Left hindlimb (tissue), 1 donor: Measurements from ENCODE around the gene ATP2A3.

ENCODE experiments used
- DNase-seq: peaks from one replicate; pipeline ENCODE4 v3.0.0-alpha.2; 2018

ATP2A3 gene

DNA sequence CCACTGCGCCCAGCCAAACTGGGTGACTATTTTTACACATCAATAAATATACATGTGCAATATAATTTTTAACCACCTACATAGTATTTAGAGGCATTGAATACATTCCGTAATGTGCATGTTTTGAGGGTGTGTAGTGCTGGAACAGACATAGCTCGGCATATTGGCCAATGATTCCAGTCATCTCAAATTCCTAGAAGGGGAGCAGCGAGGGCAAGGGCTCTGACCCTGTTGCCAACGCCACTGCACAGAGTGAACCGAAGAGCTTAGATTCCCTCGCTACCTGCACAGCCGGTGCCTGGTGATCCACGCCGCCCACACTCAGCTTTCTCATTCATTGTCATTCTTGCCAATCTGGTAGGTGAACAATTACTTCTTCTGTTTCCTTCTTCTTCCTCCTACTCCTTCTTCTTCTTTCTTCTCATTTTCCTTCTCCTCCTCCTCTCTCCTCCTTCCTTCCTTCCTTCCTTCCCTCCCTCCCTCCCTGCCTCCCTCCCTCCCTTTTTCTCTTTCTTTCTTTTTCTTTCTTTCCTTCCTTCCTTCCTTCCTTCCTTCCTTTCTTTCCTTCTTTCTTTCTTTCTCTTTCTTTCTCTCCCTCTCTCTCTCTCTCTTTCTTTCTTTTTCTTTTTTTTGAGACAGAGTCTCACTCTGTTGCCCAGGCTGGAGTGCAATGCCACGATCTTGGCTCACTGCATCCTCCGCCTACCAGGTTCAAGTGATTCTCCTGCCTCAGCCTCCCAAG is 26.3 kb upstream of the ATP2A3 start:
- no peak for DNase-seq

DNA sequence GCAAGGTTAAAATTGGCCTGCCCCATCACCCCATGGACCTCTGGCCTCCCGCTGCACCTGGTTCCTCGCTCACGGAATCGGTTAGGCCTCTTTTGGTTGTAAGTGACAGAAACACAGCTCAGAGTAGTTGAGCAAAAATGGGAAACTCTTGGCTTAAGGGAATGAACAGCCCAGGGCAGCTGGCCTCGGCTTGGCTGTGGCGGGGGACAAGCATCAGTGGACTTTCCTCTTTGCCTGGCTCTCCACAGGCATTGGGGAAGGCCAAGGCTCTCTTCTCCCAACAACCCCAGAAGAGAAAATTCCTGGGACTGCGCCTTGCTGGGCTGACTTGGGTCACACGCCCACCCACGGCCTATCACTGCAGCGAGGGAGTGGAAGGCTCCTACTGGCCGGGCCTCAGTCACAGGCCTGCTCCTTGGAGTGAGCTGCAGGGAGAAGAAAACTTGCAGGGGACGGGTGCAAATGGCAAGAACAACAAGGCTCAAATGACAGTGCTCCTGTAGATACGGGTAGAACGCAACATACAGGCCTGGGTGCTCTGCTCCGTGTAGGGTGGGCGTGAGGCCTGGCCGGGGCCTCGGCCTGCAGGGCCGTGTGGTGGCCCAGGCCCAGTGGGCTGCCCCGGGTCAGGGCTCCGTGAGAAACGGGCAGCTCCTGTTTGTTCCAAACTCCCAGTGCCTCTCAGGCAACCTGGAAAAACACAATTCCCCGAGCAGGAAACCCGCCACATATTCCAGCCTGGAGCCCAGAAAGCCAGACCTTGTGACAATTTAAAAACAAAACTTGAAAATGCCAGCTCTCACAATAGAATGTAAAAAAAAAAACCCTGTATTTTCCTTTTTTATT is 25.0 kb upstream of the ATP2A3 start:
- DNase-seq = no peak

DNA sequence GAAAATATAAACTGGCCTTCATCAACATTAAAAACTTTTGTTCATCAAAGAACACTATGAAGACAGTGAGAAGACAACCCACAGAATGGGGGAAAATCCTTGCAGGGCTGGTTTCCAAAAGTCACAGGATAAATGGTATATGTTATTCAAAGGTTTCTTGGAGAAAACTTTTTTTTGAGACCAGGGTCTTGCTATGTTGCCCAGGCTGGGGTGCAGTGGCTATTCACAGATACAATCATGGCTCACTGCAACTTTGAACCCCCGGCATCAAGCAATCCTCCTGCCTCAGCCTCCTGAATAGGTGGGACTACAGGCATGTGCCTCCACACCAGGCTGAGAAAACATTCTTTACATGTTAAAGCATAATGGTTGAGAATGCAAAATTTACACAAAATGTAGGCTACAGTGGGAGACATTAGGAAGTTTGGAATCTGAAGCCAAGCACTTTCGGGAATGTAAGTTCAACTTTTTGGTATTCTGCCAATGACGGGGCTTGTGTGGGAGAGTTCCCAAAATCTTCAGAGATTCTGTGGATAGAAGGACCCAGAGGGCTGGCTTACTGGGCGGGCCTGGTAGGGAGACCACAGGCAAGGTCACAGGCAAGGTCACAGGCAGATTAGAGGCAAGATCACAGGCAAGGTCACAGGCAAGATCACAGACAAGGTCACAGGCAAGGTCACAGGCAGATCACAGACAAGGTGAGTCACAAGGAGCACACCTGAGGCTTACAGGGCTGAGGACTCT is 24.2 kb upstream of the ATP2A3 start:
- no peak for DNase-seq

DNA sequence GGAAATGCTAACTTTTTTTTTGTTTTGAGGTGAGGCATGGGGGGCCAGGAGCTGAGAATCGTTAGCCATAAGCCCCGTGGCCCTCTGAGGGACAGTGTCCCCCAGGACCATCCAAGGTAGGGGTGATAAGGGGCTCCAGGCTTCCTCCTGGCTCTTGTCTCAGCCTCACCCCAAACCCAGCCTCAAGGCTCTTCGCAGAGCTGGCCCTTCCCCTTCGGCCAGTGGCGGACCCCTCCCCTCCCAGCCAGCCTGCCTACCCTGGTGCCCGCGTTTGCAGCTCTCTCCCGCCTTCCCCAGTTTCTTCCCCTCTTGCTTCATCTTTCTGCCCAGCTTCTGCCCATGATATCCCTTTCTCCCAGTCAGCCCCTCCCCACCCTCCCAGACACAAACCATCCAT is 22.7 kb upstream of the ATP2A3 start:
- no peak for DNase-seq

DNA sequence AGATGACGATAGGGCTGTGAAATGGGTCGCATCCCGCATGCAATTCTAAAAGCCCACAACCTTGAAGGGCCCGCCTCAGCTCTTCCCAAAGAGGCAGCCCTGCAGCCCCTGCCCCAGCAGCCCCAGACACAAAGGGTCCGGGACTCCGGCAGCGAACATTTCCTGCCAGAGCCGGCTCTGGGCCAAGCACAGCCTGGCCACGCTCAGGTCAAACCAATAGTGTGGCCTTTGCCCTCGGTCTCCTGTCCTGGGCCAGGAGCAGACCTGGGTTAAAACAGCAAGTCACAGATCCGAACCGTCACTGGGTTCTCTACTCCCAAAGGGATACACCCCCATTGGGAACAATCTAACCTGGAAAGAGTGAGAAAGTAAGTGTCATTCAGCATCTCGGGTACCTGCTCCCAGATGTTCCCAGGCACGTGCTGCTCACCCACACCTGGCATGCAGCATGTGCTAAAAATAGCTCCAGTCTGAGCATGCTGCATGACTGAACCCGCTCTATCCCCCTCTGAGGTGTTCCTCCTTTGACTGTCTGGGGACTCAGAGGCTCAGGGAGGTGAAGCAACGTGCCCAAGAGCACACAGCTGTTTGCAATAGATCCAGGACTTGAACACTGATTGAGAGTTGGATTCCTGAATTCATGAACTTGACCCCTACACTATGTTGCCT is 22.2 kb upstream of the ATP2A3 start:
- no peak for DNase-seq

DNA sequence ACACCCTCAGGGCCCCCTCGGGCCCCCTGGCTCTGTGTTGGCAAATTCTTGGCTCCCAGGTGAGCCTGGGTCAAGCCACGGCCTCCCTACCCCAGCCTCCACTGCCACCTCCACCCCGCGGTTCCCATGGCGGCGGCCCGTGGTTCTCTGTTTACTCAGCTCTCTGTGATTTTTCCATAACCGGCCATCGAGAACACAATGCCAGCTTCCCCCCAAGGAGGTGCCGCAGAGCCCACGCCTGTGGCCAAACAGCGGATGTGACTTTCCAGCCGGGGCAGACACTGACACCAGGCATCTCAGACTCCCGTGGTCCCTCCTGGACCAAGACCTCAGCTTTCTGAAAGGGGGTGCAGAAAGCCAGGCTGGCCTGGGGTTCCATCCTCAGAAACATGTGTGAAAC is 21.6 kb upstream of the ATP2A3 start:
- DNase-seq = no peak

DNA sequence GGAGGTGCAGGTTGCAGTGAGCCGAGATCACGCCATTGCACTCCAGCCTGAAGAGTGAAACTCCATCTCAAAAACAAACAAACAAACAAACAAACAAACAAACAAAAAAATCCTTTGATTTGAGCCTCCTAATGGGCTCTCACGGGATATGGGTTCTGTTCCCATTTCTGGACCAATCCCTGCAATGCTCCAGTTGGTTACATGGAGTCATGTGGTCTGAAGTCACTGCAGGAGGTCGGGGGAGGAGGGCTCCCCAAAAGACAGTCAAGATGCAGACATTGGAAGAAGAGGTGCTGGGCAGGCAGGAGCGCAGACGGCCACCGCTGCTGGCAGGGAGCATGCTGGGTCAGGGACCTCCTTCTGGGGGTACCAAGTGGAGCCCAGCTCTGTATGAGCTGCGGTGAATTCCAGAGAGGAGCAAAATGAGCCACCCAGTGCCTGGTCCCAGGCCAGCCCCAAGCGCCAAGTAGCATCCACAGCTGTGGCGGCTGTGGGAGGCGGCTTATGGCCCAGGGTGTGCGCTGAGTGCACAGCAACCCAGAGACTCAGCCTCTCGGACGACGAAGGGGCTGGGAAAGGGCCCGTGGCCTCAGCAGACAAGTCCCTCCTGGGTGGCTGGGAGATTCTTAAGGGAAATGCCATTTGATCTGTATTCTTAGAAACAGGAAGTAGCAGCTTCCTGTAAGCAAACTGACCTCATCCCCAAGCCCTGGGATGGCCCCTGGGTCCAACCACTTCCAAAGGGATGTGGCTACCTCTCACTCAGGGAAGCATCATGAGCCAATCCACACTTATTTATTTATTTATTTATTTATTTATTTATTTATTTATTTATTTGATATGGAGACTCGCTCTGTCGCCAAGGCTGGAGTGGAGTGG is 19.6 kb upstream of the ATP2A3 start:
- no peak for DNase-seq

DNA sequence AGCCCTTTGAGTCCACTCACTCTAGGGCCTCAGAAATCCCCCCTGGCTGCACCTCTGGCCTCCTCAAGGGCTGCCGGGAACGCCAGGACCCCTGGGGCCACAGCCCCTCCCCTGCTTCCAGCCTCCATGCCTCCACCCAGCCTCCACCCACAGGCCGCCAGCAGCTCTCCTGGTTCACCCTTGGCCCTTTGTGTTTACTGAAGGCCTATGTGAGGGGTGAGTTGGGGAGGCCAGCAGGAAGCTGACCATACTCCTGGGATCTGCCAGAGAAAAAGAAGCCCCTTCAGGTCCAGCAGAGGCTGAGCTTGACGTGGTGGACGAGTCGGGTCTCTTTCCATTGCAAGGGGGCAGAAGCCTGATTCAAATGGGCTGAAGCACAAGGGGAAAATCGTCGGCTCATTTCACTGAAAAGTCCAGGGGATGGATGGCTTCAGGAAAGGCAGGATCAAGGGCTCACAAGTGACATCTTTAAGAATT is 18.3 kb upstream of the ATP2A3 start:
- no peak for DNase-seq

DNA sequence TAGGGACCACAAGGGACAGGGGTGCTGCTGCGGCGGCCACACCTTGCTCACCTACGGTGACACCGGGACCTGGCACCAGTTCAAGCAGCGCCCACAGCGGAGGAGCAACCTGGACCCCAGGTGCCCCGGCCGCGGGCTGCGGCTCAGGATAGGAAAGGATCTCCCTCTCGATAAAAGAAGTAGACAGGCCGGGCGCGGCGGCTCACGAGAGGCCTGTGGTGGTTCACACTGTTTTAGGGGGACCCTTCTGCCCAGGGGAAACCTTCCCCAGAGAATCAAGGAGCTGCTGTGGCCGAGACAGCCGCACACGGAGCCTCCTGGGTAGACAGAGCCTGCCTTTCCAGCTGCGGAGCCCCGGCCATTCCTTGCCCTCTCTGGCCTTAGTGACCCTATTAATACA is 17.9 kb upstream of the ATP2A3 start:
- DNase-seq = no peak

DNA sequence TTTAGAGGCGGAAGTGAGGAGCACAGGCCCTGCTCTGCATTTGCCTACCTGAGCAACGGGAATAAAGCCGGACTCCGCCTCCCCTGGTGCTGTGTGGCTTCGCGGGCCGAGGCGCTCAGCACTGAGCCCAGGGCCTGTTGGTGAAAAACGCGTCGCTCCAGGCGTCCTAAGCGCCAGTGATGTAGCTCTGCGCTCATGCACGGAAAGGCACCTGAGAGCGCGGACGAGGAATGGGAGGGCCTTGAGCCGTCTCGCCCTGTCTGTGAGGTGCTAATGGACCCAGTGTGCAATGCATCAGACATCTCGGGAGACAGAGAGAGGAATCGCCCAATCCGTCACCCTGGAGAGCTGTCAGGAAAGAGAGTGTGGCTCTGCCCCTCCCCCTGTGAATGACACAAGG is 17.2 kb upstream of the ATP2A3 start:
- DNase-seq = no peak

DNA sequence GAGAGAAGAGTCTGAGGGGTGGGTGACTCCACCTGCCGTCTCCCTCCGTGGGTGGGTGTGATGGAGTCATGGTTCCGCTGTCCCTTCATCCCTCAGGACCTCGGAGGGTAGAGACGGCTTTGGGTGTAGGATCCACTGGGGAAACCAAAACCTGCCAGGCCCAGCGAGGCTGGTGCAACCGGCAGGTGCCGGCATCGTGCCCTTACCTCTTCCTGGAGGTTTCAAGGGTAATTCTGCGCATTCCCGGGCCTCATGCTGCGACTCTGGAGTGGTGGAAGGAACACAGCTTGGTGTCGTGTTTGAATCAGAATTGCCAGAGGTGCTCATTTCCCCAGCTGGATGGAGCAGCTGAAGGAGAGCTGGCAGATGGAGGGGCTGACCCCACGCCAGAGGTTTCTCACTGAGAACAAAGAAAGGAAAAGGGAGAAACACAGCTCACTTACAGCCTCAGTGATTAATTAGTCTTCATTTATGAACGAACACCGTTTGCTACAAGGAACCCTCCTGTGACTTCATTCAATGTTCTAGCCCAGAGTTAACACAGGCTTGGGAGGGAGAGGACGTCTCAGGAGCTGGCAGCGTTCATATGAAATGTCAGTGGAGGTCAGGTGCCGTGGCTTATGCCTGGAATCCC is 16.3 kb upstream of the ATP2A3 start:
- DNase-seq = no peak

DNA sequence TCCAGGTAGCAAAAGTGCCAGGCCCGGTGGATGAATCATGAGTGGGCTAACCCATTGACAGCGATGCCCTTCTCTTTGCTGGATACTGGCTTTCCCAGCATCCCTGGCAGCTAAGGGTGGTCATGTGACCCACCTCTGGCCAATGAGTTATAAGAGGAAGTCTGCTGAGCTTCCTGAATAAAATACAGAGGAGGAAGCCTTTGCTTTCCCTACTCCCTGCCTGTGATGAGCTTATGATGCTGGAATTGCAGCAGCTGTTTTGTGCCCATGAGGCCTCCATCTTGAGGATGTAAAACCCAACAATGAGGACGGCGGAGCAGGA is 15.0 kb upstream of the ATP2A3 start:
- DNase-seq = no peak

DNA sequence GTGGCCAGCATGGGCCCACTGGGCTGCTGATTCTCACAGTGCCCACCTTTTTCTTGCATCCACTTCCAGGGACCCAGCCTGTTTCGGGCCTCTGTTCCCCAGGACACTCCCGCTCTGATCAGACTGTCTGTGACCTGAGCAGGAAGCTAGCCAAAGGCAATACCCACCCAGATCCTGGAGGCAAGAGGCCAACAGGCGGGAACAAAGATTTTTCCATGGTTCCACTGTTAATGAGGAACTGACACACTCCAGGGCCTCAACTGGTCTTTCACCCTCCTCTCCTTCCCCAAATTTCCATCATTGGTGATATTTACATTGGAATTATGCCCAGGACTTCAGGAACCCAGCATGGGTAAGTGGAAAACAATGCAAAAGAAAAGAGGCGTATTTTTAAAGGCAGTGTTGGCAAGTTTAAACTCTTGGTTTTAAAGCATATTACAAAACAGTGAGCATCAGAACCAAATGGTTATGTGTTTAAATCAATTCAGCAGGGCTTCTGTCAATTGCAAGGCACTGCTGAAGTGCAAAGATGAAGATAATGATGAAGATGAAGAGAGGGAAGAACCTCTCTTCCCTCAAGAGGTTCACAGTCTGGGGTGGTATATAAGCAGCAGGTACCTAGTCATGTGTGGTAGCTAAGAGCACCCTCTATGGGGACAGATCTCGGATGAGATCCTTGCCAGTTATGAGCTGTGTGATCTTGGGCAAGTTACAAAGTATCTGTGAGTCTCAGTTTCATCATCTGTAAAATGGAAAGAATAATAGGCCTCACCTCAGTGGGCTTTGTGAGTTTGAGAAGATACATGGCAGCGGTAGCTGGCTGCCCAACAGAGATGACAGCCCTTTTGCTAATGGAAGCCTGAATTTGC is 14.4 kb upstream of the ATP2A3 start:
- DNase-seq = no peak

DNA sequence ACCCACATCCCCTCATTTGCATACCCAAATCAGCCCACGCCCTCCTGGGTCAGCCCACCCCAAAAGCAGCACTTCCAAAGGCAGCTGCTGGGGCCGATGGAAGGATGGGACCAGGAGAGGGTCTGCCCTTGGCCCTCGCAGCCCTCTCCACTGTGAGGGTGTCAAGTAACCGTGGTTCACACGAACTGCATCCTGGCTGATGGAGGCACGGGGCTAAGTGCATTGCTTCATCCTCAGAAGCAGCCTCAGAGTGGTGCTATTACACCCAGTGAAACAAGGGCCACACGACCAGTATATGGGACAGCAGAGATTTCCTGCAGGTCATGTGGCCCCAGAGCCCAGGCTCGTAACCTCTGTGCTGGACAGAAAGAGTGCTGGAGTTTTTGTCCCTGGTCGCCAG is 13.2 kb upstream of the ATP2A3 start:
- DNase-seq = no peak

DNA sequence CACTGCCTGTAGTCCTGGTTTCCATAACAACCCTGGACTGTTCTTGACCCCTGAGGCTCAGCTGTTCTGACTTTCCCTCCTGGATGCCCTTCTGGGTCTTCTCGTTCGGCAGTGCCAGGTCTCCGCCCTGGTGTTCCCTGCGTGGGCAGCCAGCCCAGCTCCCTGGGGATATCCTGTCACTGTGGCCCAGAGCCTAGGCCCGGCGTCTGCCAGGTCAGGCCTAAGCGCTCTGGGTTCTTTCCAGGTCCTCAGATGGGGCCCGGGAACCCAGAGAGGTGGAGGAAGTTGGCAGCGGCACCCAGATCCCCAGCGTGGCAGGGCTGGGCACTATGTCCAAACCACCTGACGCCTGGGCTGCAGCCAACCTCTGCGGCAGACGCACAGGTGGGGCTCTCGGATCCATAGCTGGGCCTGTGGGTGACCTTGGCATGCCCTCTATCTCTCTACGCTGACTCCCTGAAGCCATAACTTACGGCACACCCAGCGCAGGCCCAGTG is 12.5 kb upstream of the ATP2A3 start:
- DNase-seq = no peak

DNA sequence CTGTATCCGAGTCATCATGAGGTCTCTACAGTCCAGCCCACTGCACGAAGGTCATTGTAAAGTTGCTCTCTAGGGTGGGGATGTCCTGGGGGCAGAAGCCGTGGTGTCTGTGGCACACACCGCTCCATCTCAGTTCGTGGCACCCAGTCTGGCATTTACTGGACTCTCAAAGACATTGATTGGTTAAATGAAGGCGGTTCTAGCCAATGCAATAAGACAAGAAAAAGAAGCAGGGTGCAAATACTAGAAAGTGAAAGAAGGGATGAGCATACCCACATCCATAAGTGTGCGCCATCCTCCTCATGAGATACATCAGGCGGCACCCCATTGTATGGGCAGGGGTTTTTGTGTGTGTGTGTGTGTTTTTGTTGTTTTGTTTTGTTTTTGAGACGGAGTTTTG is 10.7 kb upstream of the ATP2A3 start:
- no peak for DNase-seq

DNA sequence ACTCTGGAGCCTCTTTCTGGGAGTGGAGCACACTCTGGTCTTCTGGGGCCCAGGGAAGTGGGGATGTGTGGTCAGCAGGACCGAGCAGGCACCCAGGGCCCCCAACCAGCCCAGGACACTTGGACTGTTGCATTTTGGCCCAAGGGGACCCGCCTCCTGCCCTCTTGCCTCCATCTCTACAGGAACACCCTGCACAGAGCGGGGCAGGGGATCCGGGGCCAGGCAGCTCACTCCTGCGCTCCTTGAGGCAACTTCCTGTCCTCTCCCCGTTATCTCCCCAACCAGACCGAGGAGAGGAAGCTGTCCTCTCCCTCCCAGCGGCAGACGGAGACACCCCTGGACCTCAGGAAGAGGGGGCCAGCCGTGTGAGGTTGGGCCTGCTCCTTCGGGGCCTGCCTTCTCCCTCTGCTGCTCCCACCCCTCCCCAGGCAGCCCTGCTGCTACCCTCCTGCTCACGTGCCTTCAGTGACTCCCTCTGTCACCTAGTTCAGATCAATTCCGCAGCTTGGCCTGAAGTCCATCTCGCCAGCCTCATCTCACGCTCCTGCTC is 10.0 kb upstream of the ATP2A3 start:
- DNase-seq = no peak

DNA sequence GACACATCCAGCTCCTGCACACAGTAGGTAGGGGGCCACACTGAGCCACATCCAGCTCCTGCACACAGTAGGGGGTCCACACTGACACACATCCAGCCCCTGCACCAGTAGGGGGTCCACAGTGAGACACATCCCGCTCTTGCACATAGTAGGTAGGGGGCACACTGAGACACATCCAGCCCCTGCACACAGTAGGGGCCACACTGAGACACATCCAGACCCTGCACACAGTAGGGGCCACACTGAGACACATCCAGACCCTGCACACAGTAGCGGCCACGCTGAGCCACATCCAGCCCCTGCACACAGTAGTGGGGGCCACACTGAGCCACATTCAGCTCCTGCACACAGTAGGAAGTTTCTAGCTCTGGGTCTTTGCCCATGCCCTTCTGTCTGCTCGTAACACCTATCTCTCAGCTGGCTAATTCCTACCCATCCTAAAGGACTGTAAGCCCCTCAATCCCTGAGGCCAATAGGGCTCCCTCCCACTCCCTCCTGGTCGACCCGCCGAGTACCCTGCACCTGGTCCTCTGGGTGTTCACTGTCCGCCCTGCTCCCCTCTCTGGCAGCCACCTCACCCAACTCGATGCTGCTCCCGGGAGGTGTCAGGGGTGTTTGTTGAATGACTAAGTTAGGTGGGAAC is 9.4 kb upstream of the ATP2A3 start:
- DNase-seq = no peak

DNA sequence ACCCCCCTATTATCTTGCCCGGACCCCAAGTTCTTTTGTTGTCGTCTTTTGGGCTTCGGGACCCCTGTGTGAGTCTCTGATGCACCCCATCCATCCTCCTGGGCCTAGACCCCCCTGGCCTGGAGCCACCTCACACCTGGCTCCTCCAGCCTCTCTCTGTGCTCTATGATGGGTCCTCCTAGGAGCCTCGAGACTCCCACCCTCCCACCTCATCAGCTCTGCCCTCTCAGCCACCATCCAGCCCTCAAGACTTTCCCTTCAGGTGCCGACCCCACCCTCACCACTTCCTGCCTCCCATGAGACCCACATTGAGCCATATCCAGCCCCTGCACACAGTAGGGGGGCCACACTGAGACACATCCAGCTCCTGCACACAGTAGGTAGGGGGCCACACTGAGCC is 8.7 kb upstream of the ATP2A3 start:
- no peak for DNase-seq

DNA sequence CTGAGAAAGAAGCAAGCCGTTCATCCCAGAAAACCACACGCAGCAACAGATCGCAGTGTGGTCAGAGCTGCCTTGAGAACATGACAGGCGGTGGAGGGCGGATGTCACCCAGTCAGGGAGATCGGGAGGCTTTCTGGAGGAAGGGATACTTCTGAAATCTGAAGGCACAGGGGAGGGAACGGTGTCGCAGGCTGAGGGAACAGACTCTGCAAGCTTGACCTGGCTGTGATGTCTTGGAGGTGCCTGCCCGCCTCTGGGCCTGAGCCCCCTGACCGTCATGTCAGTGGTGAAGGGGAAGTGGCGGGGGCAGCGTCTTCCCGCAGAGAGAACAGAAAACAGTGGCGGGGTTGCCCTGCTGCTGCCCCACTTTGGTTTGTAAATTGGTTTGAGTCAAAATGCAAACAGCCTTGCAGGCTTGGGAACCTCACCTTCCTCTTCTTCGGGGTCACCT is 8.1 kb upstream of the ATP2A3 start:
- DNase-seq = no peak
